ENCODE measurements around the gene UNKL.

- TF ChIP-seq CTCF (IDR thresholded peaks at IDR 0.05; ENCODE audit: insufficient read depth, low read length, poor library complexity, severe bottlenecking) (no peak), EZH2phosphoT487 (conservative IDR thresholded peaks at IDR 0.05; ENCODE audit: low read length) (no peak)
These were observed 100.0 kb downstream of the UNKL start for GRCh38 chr16:1314399-1315068.
